K562 (cell line): Measurements from ENCODE around the gene PCNX3. TPM values are rescaled to one million over a fixed set of nuclear protein-coding genes. Genes with fewer than 3 reads are reported as not detected.

Source experiments
- ATAC-seq: fragments of 200-7000 bp; cut with Tn5 transposase; 3 replicates; pipeline ENCODE4 v1.9.1; 2020; ENCODE audit warnings: moderate library complexity
- BruUV-seq: library from RNA; stranded (reverse); fragments of 400-500 nt; replicated peaks from 2 replicates; lab custom pipeline; 2021; lab: Mats Ljungman, UMichigan
- CTCF ChIA-PET: fragments of 300-600 bp; formaldehyde crosslinking; extraction: SDS; loops from one replicate; lab custom pipeline; 2021; ENCODE audit warnings: low intra/inter-chr PET ratio; lab: Yijun Ruan, JAX
- POLR2A ChIA-PET: fragments of 300-600, 350-650 bp; sonication (Branson Sonifier 250); formaldehyde crosslinking; extraction: SDS; loops from one replicate; lab custom pipeline; 2021; ENCODE audit warnings: antibody characterized with exemption, inconsistent platforms; lab: Yijun Ruan, JAX
- DNase-seq, 4 experiments: peaks; one replicate each; pipeline versions ENCODE4 v3.0.0 to v3.0.0-alpha.2; 2011 to 2018; ENCODE audit warnings: low spot score in 3 of 4, mixed read lengths in 3 of 4; ENCODE audit errors: extremely low read depth in 1 of 4
- FAIRE-seq: peaks from 2 replicates; lab custom pipeline; 2011; peaks lifted over from hg19 to GRCh38; lab: Jason Lieb, UNC
- H2AFZ ChIP-seq: 2 replicates; pipeline ENCODE4 v1.6.0; 2011; ENCODE audit warnings: low read depth, low read length, control low read depth, inconsistent platforms
- H3K27ac ChIP-seq: fragments of 200-600 bp; 3 replicates; pipeline ENCODE4 v1.8.0; 2011; ENCODE audit warnings: low read depth, mild to moderate bottlenecking, control low read depth, inconsistent platforms, low read length, moderate library complexity, mixed read lengths; ENCODE audit errors: extremely low read depth
- H3K27me3 ChIP-seq, 2 experiments: fragments of 300-600 bp in 1 of 2; 2 replicates in 1 of 2; 3 replicates in 1 of 2; pipeline versions ENCODE4 v1.6.0 to v1.8.0; 2011; ENCODE audit warnings: inconsistent platforms in 2 of 2, low read length in 2 of 2, mild to moderate bottlenecking in 1 of 2, mixed read lengths in 1 of 2, moderate library complexity in 1 of 2; ENCODE audit not compliant: control insufficient read depth in 2 of 2, insufficient read depth in 2 of 2
- H3K36me3 ChIP-seq: fragments of 300-600 bp; 3 replicates; pipeline ENCODE4 v1.8.0; 2011; ENCODE audit warnings: mild to moderate bottlenecking, low read length, inconsistent platforms; ENCODE audit not compliant: control insufficient read depth, insufficient read depth
- H3K4me1 ChIP-seq, 2 experiments: fragments of 200-600 bp in 1 of 2; replicated peaks in 1 of 2; 2 replicates in 1 of 2; 3 replicates in 1 of 2; pipeline versions ENCODE4 v1.5.1 to v1.8.0; 2011; ENCODE audit warnings: inconsistent platforms in 2 of 2, low read length in 2 of 2, mild to moderate bottlenecking in 1 of 2, mixed read lengths in 1 of 2, moderate library complexity in 1 of 2; ENCODE audit not compliant: control insufficient read depth in 2 of 2, insufficient read depth in 2 of 2
- H3K4me2 ChIP-seq: 2 replicates; pipeline ENCODE4 v1.6.1; 2011; ENCODE audit warnings: low read length, control low read depth, inconsistent platforms, mixed read lengths; ENCODE audit not compliant: insufficient read depth
- H3K4me3 ChIP-seq: fragments of 200-600 bp; sonication (generic), shearing (Covaris generic); 2 replicates; pipeline ENCODE4 v1.5.1; 2016; ENCODE audit warnings: control low read depth, inconsistent platforms
- H3K79me2 ChIP-seq: fragments of 200-600 bp; 3 replicates; pipeline ENCODE4 v1.8.0; 2011; ENCODE audit warnings: low read length, inconsistent platforms; ENCODE audit not compliant: control insufficient read depth, insufficient read depth
- H3K9ac ChIP-seq, 2 experiments: 2 replicates each; pipeline versions ENCODE4 v1.6.0 to v1.6.1; 2011; ENCODE audit warnings: low read depth in 2 of 2, low read length in 2 of 2, control low read depth in 1 of 2, inconsistent platforms in 1 of 2, mild to moderate bottlenecking in 1 of 2, mixed read lengths in 1 of 2; ENCODE audit not compliant: insufficient read depth in 1 of 2
- H3K9me1 ChIP-seq: one replicate; pipeline ENCODE4 v1.6.0; 2011; ENCODE audit warnings: inconsistent platforms, mild to moderate bottlenecking, low read length, moderate library complexity; ENCODE audit not compliant: control insufficient read depth, insufficient read depth
- H3K9me3 ChIP-seq: replicated peaks from 2 replicates; pipeline ENCODE4 v1.5.1; 2011; ENCODE audit warnings: low read depth, low read length, inconsistent platforms; ENCODE audit not compliant: control insufficient read depth, insufficient read depth
- H4K20me1 ChIP-seq: replicated peaks from 2 replicates; pipeline ENCODE4 v1.6.1; 2011; ENCODE audit warnings: low read length, inconsistent platforms, mixed read lengths; ENCODE audit not compliant: control insufficient read depth, insufficient read depth
- MYNN ChIP-seq, 2 experiments: sonication (generic); formaldehyde crosslinking in 1 of 2; IDR thresholded peaks; 2 replicates each; pipeline versions ENCODE4 v1.5.0 to v1.6.1; 2016 to 2020; ENCODE audit warnings: antibody characterized with exemption in 1 of 2, missing genetic modification reagents in 1 of 2
- POLR2A ChIP-seq: fragments of 450-650 bp; conservative IDR thresholded peaks from 2 replicates; pipeline ENCODE4 v1.6.1; 2016
- POLR2AphosphoS2 ChIP-seq: IDR thresholded peaks from 2 replicates; pipeline ENCODE4 v1.6.1; 2012; ENCODE audit warnings: low read length, improper control_type of control experiment
- POLR2G ChIP-seq: fragments of 200-400 bp; formaldehyde crosslinking; IDR thresholded peaks from 2 replicates; pipeline ENCODE4 v1.6.1; 2017; ENCODE audit warnings: low read depth, mild to moderate bottlenecking, antibody characterized with exemption, low read length, moderate library complexity
- RAD21 ChIP-seq, 2 experiments: fragments of 250-450 bp in 1 of 2; fragments of 450-650 bp in 1 of 2; sonication (Bioruptor Pico) in 1 of 2; formaldehyde crosslinking in 1 of 2; IDR thresholded peaks in 1 of 2; conservative IDR thresholded peaks in 1 of 2; 2 replicates each; pipeline versions ENCODE4 v1.4.0 to v1.8.0; 2020 to 2022; ENCODE audit warnings: mild to moderate bottlenecking in 2 of 2, moderate library complexity in 1 of 2
- RBM17 ChIP-seq: fragments of 200-400 bp; formaldehyde crosslinking; IDR thresholded peaks from 2 replicates; pipeline ENCODE4 v1.6.1; 2017; ENCODE audit warnings: low read depth, mild to moderate bottlenecking, low read length, borderline replicate concordance
- SMC3 ChIP-seq: conservative IDR thresholded peaks from 2 replicates; pipeline ENCODE4 v1.6.1; 2011; ENCODE audit warnings: low read depth, low read length, improper control_type of control experiment; ENCODE audit not compliant: insufficient read depth
- ZNF134 ChIP-seq: fragments of 250-450 bp; sonication (Bioruptor Pico); conservative IDR thresholded peaks from 2 replicates; pipeline ENCODE4 v1.4.0; 2020
- WGBS: fragments of 100-300 bp; shearing (Covaris generic); methylation state at CpG from one replicate; pipeline ENCODE4 v1.1.6; 2016; ENCODE audit warnings: low coverage, mixed read lengths; ENCODE audit not compliant: insufficient coverage; ENCODE audit errors: missing lambda C conversion rate; 5-methylcytosine and 5-hydroxymethylcytosine counted together
- in situ Hi-C: fragments of 300-500 bp; cut with MboI; formaldehyde crosslinking; loops from 4 replicates; pipeline ENCODE4 v1.15.0; 2018; ENCODE audit warnings: inconsistent platforms, mixed read lengths
- intact Hi-C: fragments of 100-400 bp; cut with micrococcal nuclease; formaldehyde crosslinking; loops from 2 replicates; pipeline ENCODE4 v1.14.2; 2022
- polyA plus RNA-seq, 8 experiments: library from polyadenylated mRNA; depleted of rRNA in 4 of 8; stranded (reverse) in 5 of 8; unstranded in 3 of 8; fragments of >200 nt; fragmentation: Nextera tagmentation in 2 of 8; fragmentation: Illumina TruSeq in 1 of 8; extraction: Ambion mirVana in 2 of 8; extraction: Trizol in 1 of 8; gene quantifications; 2 replicates each; pipeline versions ENCODE4 v1.2.1 to v1.2.3, GENCODE V29; 2011 to 2014; ENCODE audit warnings: inconsistent platforms in 1 of 8, missing spikeins in 1 of 8
- total RNA-seq, 7 experiments: library from RNA; depleted of rRNA in 6 of 7; stranded (reverse); fragments of >200 nt in 6 of 7; fragmentation: Illumina TruSeq in 2 of 7; extraction: Trizol in 2 of 7; gene quantifications; 2 replicates each; pipeline versions ENCODE4 v1.2.1 to v1.2.3, GENCODE V29; 2011 to 2021; ENCODE audit warnings: low replicate concordance in 1 of 7
- TF ChIP-seq, protein P1 (sequence below): sonication (generic); formaldehyde crosslinking; IDR thresholded peaks from 2 replicates; pipeline ENCODE4 v1.8.0; 2022; ENCODE audit warnings: missing genetic modification reagents, mild to moderate bottlenecking, moderate library complexity, borderline replicate concordance
- TF ChIP-seq, protein P2 (sequence below), 3 experiments: IDR thresholded peaks in 2 of 3; conservative IDR thresholded peaks in 1 of 3; 2 replicates each; pipeline ENCODE4 v1.5.1; 2011 to 2012; ENCODE audit warnings: low read length in 3 of 3, mild to moderate bottlenecking in 3 of 3, control low read depth in 2 of 3, improper control_type of control experiment in 1 of 3, inconsistent platforms in 1 of 3, low read depth in 1 of 3, mixed read lengths in 1 of 3, moderate library complexity in 1 of 3; ENCODE audit not compliant: insufficient read depth in 2 of 3
- TF ChIP-seq, protein P3 (sequence below): sonication (generic); formaldehyde crosslinking; IDR thresholded peaks from 2 replicates; pipeline ENCODE4 v1.8.1; 2023; ENCODE audit warnings: mild to moderate bottlenecking, missing genetic modification reagents
- TF ChIP-seq, protein P4 (sequence below): sonication (generic); formaldehyde crosslinking; IDR thresholded peaks from 2 replicates; pipeline ENCODE4 v1.9.0; 2022; ENCODE audit warnings: mild to moderate bottlenecking, missing genetic modification reagents
- TF ChIP-seq, protein P5 (sequence below): fragments of 450-650 bp; IDR thresholded peaks from 2 replicates; pipeline ENCODE4 v1.6.1; 2016

Gene PCNX3
- total and polyA plus RNA-seq, 9 of the 15 experiments (the other 6 are each of a cell fraction or from before 2014, with no cell fraction given): 0.11 to 47.8 (median 12.8) TPM

DNA sequence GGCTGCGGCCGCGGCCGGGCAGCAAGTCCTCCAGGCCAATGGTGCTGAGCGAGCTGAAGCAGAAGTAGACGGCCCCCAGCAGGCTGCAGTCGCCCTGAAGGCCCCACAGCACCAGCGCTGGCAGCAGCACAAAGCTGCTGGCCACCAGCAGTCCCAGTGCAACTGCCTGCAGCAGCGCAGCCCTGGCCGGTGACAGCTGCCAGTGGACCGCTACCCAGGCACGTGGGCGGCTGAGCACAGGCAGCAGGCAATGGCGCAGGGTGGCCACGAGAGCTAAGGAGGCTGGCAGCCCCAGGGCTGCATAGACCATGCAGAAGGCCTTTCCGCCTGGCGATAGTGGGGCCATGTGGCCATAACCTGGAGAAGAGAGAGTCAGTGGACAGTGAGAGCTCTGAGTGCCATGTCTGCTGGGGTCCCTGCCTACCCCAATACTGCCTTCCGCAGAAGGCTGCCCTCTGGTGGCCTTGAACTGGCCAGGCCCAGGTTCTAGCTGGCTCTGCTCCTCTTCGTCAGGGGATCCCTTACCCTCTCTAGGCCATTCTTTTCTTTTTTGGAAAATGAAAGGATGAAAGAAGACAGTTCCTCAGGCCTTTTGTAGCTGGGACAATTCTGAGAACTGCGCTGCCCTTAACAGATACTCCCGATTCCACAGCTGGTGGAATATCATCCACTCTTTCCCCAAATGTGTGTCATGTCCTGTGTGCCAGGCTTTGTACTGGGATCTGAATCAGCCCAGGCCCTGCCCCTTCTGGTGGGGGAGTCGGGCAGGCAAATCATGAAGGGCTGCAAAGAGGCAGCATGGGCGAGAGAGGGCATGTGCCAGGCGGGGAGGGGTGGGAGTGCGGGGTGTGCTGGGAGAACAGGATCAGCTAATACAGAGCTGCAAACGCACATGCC, 21.8 kb upstream of the PCNX3 start:
- WGBS: 77% methylated on average over 19 of the region's 26 CpGs
- no peak overlapping the region for H3K9ac ChIP-seq
- H2AFZ ChIP-seq: no peak overlapping the region
- H4K20me1 ChIP-seq: no peaks in the 10 kb centered on the region
- CTCF ChIA-PET: interaction anchor here (0.5 kb wide), 1 partner anchor 226 kb away, joined by 3 read pairs; no protein-coding TSS in a partner anchor
- FAIRE-seq (peak; percentile 91), ATAC-seq (peak; percentile 80), DNase-seq (peak; percentile 46 to 67 (median 56))
- no peaks in the 10 kb centered on the region for H3K27me3 ChIP-seq
- BruUV-seq: no TSS peak
- in situ Hi-C loops: no loop called here
- no peak overlapping the region for H3K4me2 ChIP-seq
- no peaks in the 10 kb centered on the region for H3K9me1 ChIP-seq
- no peaks in the 10 kb centered on the region for H3K9me3 ChIP-seq
- H3K27ac ChIP-seq: no peak overlapping the region
- peaks cover 47% of the 10 kb centered on the region; the same call in 2 of the 3 replicates for H3K36me3 ChIP-seq
- POLR2A ChIA-PET: interaction anchor here (0.6 to 3.4 kb wide), 17 partner anchors 9 to 211 kb away, joined by 3 to 17 read pairs (median 5); partner anchors contain the start of genes EHBP1L1, MALAT1, PCNX3 and SLC25A45
- intact Hi-C loops: no loop called here
- H3K79me2 ChIP-seq: no peaks in the 10 kb centered on the region
- peaks cover 8 to 59% of the 10 kb centered on the region in 2 experiments; a peak in 4 of 5 replicates for H3K4me1 ChIP-seq
- H3K4me3 ChIP-seq: no peak overlapping the region
- TF ChIP-seq MYNN (IDR thresholded peaks at IDR 0.05): peak; percentile 45; the same call in 1 of the 2 replicates
- no peak for TF ChIP-seq MYNN (CRISPR knock-in tag; IDR thresholded peaks at IDR 0.05)
- TF ChIP-seq, protein P1, sequence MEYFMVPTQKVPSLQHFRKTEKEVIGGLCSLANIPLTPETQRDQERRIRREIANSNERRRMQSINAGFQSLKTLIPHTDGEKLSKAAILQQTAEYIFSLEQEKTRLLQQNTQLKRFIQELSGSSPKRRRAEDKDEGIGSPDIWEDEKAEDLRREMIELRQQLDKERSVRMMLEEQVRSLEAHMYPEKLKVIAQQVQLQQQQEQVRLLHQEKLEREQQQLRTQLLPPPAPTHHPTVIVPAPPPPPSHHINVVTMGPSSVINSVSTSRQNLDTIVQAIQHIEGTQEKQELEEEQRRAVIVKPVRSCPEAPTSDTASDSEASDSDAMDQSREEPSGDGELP (CRISPR knock-in tag): 0 out of 2 replicates have a peak, but pooled peaks have one; percentile 42
- TF ChIP-seq, protein P2, sequence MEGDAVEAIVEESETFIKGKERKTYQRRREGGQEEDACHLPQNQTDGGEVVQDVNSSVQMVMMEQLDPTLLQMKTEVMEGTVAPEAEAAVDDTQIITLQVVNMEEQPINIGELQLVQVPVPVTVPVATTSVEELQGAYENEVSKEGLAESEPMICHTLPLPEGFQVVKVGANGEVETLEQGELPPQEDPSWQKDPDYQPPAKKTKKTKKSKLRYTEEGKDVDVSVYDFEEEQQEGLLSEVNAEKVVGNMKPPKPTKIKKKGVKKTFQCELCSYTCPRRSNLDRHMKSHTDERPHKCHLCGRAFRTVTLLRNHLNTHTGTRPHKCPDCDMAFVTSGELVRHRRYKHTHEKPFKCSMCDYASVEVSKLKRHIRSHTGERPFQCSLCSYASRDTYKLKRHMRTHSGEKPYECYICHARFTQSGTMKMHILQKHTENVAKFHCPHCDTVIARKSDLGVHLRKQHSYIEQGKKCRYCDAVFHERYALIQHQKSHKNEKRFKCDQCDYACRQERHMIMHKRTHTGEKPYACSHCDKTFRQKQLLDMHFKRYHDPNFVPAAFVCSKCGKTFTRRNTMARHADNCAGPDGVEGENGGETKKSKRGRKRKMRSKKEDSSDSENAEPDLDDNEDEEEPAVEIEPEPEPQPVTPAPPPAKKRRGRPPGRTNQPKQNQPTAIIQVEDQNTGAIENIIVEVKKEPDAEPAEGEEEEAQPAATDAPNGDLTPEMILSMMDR (IDR thresholded peaks at IDR 0.05 in 2 of 3, conservative IDR thresholded peaks at IDR 0.05 in 1 of 3; ENCODE audit: insufficient read depth in 2 of 3, low read depth in 1 of 3, low read length in 3 of 3): peak; percentile 67 to 83 (median 71)
- TF ChIP-seq RAD21 (CRISPR knock-in tag; conservative IDR thresholded peaks at IDR 0.05 in 1 of 2, IDR thresholded peaks at IDR 0.05 in 1 of 2): peak; percentile 29 to 54; a peak in 3 of 4 replicates
- peak; percentile 60; the same call in 1 of the 2 replicates for TF ChIP-seq POLR2AphosphoS2
- no peak for TF ChIP-seq ZNF134 (CRISPR knock-in tag)
- TF ChIP-seq, protein P3, sequence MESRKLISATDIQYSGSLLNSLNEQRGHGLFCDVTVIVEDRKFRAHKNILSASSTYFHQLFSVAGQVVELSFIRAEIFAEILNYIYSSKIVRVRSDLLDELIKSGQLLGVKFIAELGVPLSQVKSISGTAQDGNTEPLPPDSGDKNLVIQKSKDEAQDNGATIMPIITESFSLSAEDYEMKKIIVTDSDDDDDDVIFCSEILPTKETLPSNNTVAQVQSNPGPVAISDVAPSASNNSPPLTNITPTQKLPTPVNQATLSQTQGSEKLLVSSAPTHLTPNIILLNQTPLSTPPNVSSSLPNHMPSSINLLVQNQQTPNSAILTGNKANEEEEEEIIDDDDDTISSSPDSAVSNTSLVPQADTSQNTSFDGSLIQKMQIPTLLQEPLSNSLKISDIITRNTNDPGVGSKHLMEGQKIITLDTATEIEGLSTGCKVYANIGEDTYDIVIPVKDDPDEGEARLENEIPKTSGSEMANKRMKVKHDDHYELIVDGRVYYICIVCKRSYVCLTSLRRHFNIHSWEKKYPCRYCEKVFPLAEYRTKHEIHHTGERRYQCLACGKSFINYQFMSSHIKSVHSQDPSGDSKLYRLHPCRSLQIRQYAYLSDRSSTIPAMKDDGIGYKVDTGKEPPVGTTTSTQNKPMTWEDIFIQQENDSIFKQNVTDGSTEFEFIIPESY (CRISPR knock-in tag): peak; percentile 83
- peak; percentile 56 for TF ChIP-seq SMC3
- peak; percentile 48 for TF ChIP-seq POLR2G
- 0 out of 2 replicates have a peak, but pooled peaks have one; percentile 32 for TF ChIP-seq POLR2A
- TF ChIP-seq, protein P4, sequence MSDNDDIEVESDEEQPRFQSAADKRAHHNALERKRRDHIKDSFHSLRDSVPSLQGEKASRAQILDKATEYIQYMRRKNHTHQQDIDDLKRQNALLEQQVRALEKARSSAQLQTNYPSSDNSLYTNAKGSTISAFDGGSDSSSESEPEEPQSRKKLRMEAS (CRISPR knock-in tag): 0 out of 2 replicates have a peak, but pooled peaks have one; percentile 20
- no peak for TF ChIP-seq RBM17
- TF ChIP-seq, protein P5, sequence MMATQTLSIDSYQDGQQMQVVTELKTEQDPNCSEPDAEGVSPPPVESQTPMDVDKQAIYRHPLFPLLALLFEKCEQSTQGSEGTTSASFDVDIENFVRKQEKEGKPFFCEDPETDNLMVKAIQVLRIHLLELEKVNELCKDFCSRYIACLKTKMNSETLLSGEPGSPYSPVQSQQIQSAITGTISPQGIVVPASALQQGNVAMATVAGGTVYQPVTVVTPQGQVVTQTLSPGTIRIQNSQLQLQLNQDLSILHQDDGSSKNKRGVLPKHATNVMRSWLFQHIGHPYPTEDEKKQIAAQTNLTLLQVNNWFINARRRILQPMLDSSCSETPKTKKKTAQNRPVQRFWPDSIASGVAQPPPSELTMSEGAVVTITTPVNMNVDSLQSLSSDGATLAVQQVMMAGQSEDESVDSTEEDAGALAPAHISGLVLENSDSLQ: no peak
